Gastrocnemius medialis (tissue), 4 donors: ENCODE measurements around the gene ACBD3. TPM values are rescaled to one million over a fixed set of nuclear protein-coding genes. Genes with fewer than 3 reads are reported as not detected.

Experiments
- ATAC-seq, 2 donors: fragments of 150-250 bp; one replicate each; pipeline ENCODE4 v1.9.1; 2016
- DNase-seq, 2 donors: peaks; one replicate each; pipeline ENCODE4 v3.0.0-alpha.2; 2019
- H3K27ac ChIP-seq, 4 donors: fragments of 200-600 bp; sonication (generic); 1 replicate in 1 of 4; 2 replicates in 3 of 4; pipeline ENCODE4 v1.5.1; 2016 to 2018; ENCODE audit warnings: mild to moderate bottlenecking in 2 of 4, moderate library complexity in 1 of 4
- H3K27me3 ChIP-seq, 3 donors: fragments of 200-600 bp; sonication (generic) in 2 of 3; 1 replicate in 1 of 3; 2 replicates in 2 of 3; pipeline versions ENCODE4 v1.5.1 to v1.6.0; 2016 to 2019; ENCODE audit warnings: mild to moderate bottlenecking in 1 of 3, moderate library complexity in 1 of 3
- H3K36me3 ChIP-seq, 2 donors: fragments of 200-600 bp; sonication (generic) in 1 of 2; one replicate each; pipeline ENCODE4 v1.5.1; 2017 to 2018
- H3K4me1 ChIP-seq, 2 donors: fragments of 200-600 bp; sonication (generic) in 1 of 2; one replicate each; pipeline ENCODE4 v1.5.1; 2016 to 2017; ENCODE audit warnings: mild to moderate bottlenecking in 2 of 2
- H3K4me3 ChIP-seq, 4 donors: fragments of 200-600 bp; sonication (generic) in 3 of 4; 1 replicate in 1 of 4; 2 replicates in 3 of 4; pipeline ENCODE4 v1.5.1; 2016 to 2019; ENCODE audit warnings: mild to moderate bottlenecking in 2 of 4
- H3K9me3 ChIP-seq, 3 donors: fragments of 200-600 bp; sonication (generic) in 2 of 3; 1 replicate in 1 of 3; 2 replicates in 2 of 3; pipeline ENCODE4 v1.5.1; 2016 to 2019
- CTCF ChIP-seq, 5 experiments: fragments of 450-650 bp in 3 of 5; fragments of 200-600 bp in 2 of 5; sonication (generic) in 2 of 5; IDR thresholded peaks in 4 of 5; conservative IDR thresholded peaks in 1 of 5; 1 replicate in 4 of 5; 2 replicates in 1 of 5; pipeline ENCODE4 v1.5.1; 2016 to 2019; ENCODE audit warnings: antibody characterized with exemption in 5 of 5, mild to moderate bottlenecking in 3 of 5, moderate library complexity in 3 of 5
- POLR2A ChIP-seq, 2 donors: fragments of 450-650 bp; IDR thresholded peaks; one replicate each; pipeline ENCODE4 v1.6.1; 2017; ENCODE audit warnings: antibody characterized with exemption in 2 of 2, mild to moderate bottlenecking in 2 of 2, moderate library complexity in 2 of 2
- in situ Hi-C, 4 donors: fragments of 200-750 bp; cut with MboI; loops; one replicate each; pipeline versions ENCODE4 v1.15.0 to v1.8.0; 2017; ENCODE audit warnings: low sequenced_read_pairs in 4 of 4
- intact Hi-C: fragments of 100-400 bp; cut with DNase I; formaldehyde crosslinking; loops from one replicate; pipeline ENCODE4 v1.15.1; 2023; ENCODE audit warnings: low total_unique reads
- total RNA-seq, 4 donors: library from RNA; depleted of rRNA; stranded (reverse); fragments of >200 nt; gene quantifications; one replicate each; pipeline versions ENCODE4 v1.1.0 to v1.2.3, GENCODE V29; 2016

ACBD3 gene
- total RNA-seq, 4 donors from 2014 or later: 31.1 to 43.9 (median 36.6) TPM

GRCh38 chr1:226210571-226211176, 24.1 kb upstream of the ACBD3 start:
- Histone ChIP-seq H3K9me3 (no peaks in the 10 kb centered on the region), H3K36me3 (no peaks in the 10 kb centered on the region), H3K4me1 (no peaks in the 10 kb centered on the region), H3K27me3 (no peaks in the 10 kb centered on the region), H3K4me3 (no peak overlapping the region), H3K27ac (no peak overlapping the region)
- intact Hi-C loops: no loop called here
- ATAC-seq (no peak), DNase-seq (no peak)
- no peak for TF ChIP-seq POLR2A (IDR thresholded peaks at IDR 0.05)
- TF ChIP-seq CTCF (IDR thresholded peaks at IDR 0.05 in 4 of 5, conservative IDR thresholded peaks at IDR 0.05 in 1 of 5): no peak
- in situ Hi-C loops: no loop called here

GRCh38 chr1:226209307-226210059, 22.9 kb upstream of the ACBD3 start:
- intact Hi-C loops: no loop called here
- H3K27me3 ChIP-seq: no peaks in the 10 kb centered on the region
- in situ Hi-C loops: no loop called here
- H3K36me3 ChIP-seq: no peaks in the 10 kb centered on the region
- no peaks in the 10 kb centered on the region for H3K4me1 ChIP-seq
- no peak overlapping the region for H3K27ac ChIP-seq
- ATAC-seq: no peak
- no peaks in the 10 kb centered on the region for H3K9me3 ChIP-seq
- no peak overlapping the region for H3K4me3 ChIP-seq
- DNase-seq: no peak
- TF ChIP-seq POLR2A (IDR thresholded peaks at IDR 0.05) (no peak), CTCF (IDR thresholded peaks at IDR 0.05 in 4 of 5, conservative IDR thresholded peaks at IDR 0.05 in 1 of 5) (no peak)

GRCh38 chr1:226207048-226207447, 20.5 kb upstream of the ACBD3 start:
- ATAC-seq: no peak
- Histone ChIP-seq H3K36me3 (no peaks in the 10 kb centered on the region), H3K9me3 (no peaks in the 10 kb centered on the region), H3K4me1 (no peaks in the 10 kb centered on the region), H3K27ac (no peak overlapping the region), H3K4me3 (no peak overlapping the region), H3K27me3 (no peaks in the 10 kb centered on the region)
- in situ Hi-C loops (no loop called here), intact Hi-C loops (no loop called here)
- TF ChIP-seq CTCF (IDR thresholded peaks at IDR 0.05 in 4 of 5, conservative IDR thresholded peaks at IDR 0.05 in 1 of 5) (no peak), POLR2A (IDR thresholded peaks at IDR 0.05) (no peak)
- no peak for DNase-seq

- no peak overlapping the region for H3K27ac ChIP-seq
- intact Hi-C loops: no loop called here
- no peaks in the 10 kb centered on the region for H3K36me3 ChIP-seq
- H3K4me3 ChIP-seq: no peak overlapping the region
- in situ Hi-C loops: no loop called here
- TF ChIP-seq POLR2A (IDR thresholded peaks at IDR 0.05) (no peak), CTCF (IDR thresholded peaks at IDR 0.05 in 4 of 5, conservative IDR thresholded peaks at IDR 0.05 in 1 of 5) (no peak)
- DNase-seq: no peak
- H3K27me3 ChIP-seq: no peaks in the 10 kb centered on the region
- no peaks in the 10 kb centered on the region for H3K9me3 ChIP-seq
- no peaks in the 10 kb centered on the region for H3K4me1 ChIP-seq
- ATAC-seq: no peak
These were observed 17.7 kb upstream of the ACBD3 start for GRCh38 chr1:226204198-226204597.
